Measurements from ENCODE around the gene STXBP2. TPM values are rescaled to one million over a fixed set of nuclear protein-coding genes. Genes with fewer than 3 reads are reported as not detected.

Gene STXBP2
- total RNA-seq, 4 donors from 2014 or later: 4.4 to 16.9 (median 14.1) TPM

GRCh38 chr19:7661744-7662538, 25.0 kb downstream of the STXBP2 start:
- Histone ChIP-seq H3K36me3 (no peaks in the 10 kb centered on the region), H3K27me3 (peaks cover 78% of the 10 kb centered on the region), H3K27ac (no peak overlapping the region), H3K4me1 (no peaks in the 10 kb centered on the region), H3K4me3 (no peak overlapping the region), H3K9me3 (no peaks in the 10 kb centered on the region)
- TF ChIP-seq EP300 (IDR thresholded peaks at IDR 0.05) (no peak), CTCF (IDR thresholded peaks at IDR 0.05) (no peak), POLR2AphosphoS5 (IDR thresholded peaks at IDR 0.05) (no peak), POLR2A (IDR thresholded peaks at IDR 0.05) (no peak)
- 70 to 82% methylated on average over 3 to 8 of the region's 8 CpGs for WGBS, 2 donors (ENCODE audit: low coverage in 1 of 2)
- no peak for ATAC-seq

GRCh38 chr19:7662657-7663056, 25.7 kb downstream of the STXBP2 start:
- Histone ChIP-seq H3K36me3 (no peaks in the 10 kb centered on the region), H3K27ac (no peak overlapping the region), H3K27me3 (peaks cover 83% of the 10 kb centered on the region), H3K4me3 (no peak overlapping the region), H3K9me3 (no peaks in the 10 kb centered on the region), H3K4me1 (no peaks in the 10 kb centered on the region)
- ATAC-seq: no peak
- 72 to 80% methylated on average over 4 to 11 of the region's 14 CpGs for WGBS, 2 donors (ENCODE audit: low coverage in 1 of 2)
- TF ChIP-seq EP300 (IDR thresholded peaks at IDR 0.05) (no peak), CTCF (IDR thresholded peaks at IDR 0.05) (no peak), POLR2A (IDR thresholded peaks at IDR 0.05) (no peak), POLR2AphosphoS5 (IDR thresholded peaks at IDR 0.05) (no peak)

DNA sequence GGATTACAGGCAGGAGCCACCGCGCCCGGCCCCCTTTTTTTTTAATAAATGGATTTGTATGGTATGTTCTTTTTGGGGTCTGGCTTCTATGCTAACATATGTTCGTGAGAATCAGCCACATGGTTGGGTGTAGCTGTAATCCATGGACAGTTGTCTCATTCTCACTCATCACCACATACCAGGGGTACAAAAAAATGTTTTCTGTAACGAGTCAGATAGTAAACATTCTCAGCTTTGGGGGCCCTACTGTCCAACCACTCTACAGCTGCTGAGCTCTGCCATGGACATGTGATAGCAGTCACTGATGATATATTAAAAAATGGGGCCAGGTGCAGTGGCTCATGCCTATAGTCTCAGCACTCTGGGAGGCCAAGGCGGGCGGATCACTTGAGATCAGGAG, 26.8 kb downstream of the STXBP2 start:
- no peaks in the 10 kb centered on the region for H3K4me1 ChIP-seq
- 37 to 65% methylated on average over 2 to 7 of the region's 7 CpGs for WGBS, 2 donors (ENCODE audit: low coverage in 1 of 2)
- H3K27ac ChIP-seq: no peak overlapping the region
- no peaks in the 10 kb centered on the region for H3K9me3 ChIP-seq
- no peak for ATAC-seq
- no peaks in the 10 kb centered on the region for H3K36me3 ChIP-seq
- no peak for TF ChIP-seq POLR2AphosphoS5 (IDR thresholded peaks at IDR 0.05)
- no peak for TF ChIP-seq POLR2A (IDR thresholded peaks at IDR 0.05)
- no peak for TF ChIP-seq CTCF (IDR thresholded peaks at IDR 0.05)
- no peak for TF ChIP-seq EP300 (IDR thresholded peaks at IDR 0.05)
- no peak overlapping the region for H3K4me3 ChIP-seq
- H3K27me3 ChIP-seq: peaks cover 83% of the 10 kb centered on the region

DNA sequence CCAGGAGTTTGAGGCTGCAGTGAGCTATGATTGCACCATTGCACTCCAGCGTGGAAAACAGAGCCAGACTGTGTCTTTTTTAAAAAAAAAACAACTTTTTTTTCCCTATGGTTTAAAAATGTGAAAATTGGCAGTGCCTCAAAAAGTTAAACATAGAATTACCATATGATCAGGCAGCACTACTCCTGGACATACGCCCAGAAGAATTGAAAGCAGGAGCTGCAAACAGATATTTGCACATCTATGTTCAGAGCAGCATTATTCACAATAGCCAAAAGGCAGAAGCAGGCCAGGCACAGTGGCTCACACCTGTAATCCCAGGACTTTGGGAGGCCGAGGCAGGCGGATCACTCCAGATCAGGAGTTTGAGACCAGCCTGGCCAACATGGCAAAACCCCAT, 28.2 kb downstream of the STXBP2 start:
- no peaks in the 10 kb centered on the region for H3K4me1 ChIP-seq
- no peak for ATAC-seq
- H3K27me3 ChIP-seq: peaks cover 84% of the 10 kb centered on the region
- H3K27ac ChIP-seq: no peak overlapping the region
- no peaks in the 10 kb centered on the region for H3K9me3 ChIP-seq
- WGBS, 2 donors (ENCODE audit: low coverage in 1 of 2): 11 to 38% methylated on average over 4 of the region's 4 CpGs
- no peak overlapping the region for H3K4me3 ChIP-seq
- H3K36me3 ChIP-seq: no peaks in the 10 kb centered on the region
- TF ChIP-seq POLR2A (IDR thresholded peaks at IDR 0.05) (no peak), POLR2AphosphoS5 (IDR thresholded peaks at IDR 0.05) (no peak), EP300 (IDR thresholded peaks at IDR 0.05) (no peak), CTCF (IDR thresholded peaks at IDR 0.05) (no peak)

GRCh38 chr19:7668842-7669241, 31.9 kb downstream of the STXBP2 start, which contains the start of gene RETN:
RETN (plus strand) TSS chr19:7669049; CDS start chr19:7669327, 278 bp downstream.
- H3K4me1 ChIP-seq: no peaks in the 10 kb centered on the region
- no peak for ATAC-seq
- TF ChIP-seq POLR2A (IDR thresholded peaks at IDR 0.05): no peak
- TF ChIP-seq CTCF (IDR thresholded peaks at IDR 0.05): no peak
- TF ChIP-seq POLR2AphosphoS5 (IDR thresholded peaks at IDR 0.05): no peak
- TF ChIP-seq EP300 (IDR thresholded peaks at IDR 0.05): no peak
- H3K27ac ChIP-seq: no peak within 1 kb of the TSS
- H3K9me3 ChIP-seq: peaks cover 0 to 4% (median 0%) of the 10 kb centered on the region in 3 donors
- no CpG with 5 or more reads among the region's 9 CpGs for WGBS, 2 donors (ENCODE audit: low coverage in 1 of 2)
- H3K27me3 ChIP-seq: peaks cover 89% of the 10 kb centered on the region
- H3K36me3 ChIP-seq: no peaks in the 10 kb centered on the region
- H3K4me3 ChIP-seq: no peak within 1 kb of the TSS
